ENCODE measurements around the gene SMKR1.

The SMKR1 gene

DNA sequence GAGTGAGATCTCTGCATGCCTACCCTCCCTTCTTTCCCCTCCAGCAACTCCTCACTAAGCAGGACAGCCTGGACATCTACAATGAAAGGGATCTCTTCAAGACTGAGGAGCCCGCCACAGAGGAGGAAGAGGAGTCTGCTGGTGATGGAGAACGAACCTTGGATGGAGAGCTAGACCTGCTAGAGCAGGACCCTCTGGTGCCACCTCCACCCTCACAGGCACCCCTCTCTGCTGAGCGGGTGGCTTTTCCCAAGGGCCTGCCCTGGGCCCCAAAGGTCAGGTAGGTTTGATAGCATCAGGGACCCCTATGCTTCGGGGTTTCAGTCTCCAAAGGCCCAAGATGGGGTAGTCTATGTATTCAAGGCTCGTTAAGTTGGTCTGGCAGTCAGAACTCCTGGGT, 44.2 kb upstream of the SMKR1 start:
- TF ChIP-seq, protein P1, sequence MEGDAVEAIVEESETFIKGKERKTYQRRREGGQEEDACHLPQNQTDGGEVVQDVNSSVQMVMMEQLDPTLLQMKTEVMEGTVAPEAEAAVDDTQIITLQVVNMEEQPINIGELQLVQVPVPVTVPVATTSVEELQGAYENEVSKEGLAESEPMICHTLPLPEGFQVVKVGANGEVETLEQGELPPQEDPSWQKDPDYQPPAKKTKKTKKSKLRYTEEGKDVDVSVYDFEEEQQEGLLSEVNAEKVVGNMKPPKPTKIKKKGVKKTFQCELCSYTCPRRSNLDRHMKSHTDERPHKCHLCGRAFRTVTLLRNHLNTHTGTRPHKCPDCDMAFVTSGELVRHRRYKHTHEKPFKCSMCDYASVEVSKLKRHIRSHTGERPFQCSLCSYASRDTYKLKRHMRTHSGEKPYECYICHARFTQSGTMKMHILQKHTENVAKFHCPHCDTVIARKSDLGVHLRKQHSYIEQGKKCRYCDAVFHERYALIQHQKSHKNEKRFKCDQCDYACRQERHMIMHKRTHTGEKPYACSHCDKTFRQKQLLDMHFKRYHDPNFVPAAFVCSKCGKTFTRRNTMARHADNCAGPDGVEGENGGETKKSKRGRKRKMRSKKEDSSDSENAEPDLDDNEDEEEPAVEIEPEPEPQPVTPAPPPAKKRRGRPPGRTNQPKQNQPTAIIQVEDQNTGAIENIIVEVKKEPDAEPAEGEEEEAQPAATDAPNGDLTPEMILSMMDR (IDR thresholded peaks at IDR 0.05; ENCODE audit: low read depth, low read length) = no peak
- DNase-seq (ENCODE audit: extremely low read depth, low read depth) = no peak

DNA sequence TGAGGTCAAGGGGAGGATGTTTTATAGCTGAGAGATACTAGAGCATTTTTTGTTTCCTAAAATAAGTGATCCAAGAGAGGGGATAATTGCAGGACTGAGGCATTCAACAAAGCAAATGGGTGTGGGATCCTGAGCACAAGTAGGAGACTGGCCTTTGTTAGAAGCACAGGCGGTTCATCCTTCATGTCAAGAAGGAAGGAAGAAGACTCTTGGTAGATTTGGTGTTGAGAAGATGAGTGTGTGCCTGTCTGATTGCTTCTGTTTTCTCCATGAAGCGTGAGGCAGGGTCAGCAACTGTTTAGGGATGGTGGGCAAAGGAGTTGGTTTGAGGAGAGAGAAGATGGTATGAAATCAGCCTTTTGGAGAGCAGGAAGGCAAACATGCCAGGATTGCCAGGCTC, 40.5 kb upstream of the SMKR1 start:
- DNase-seq (ENCODE audit: extremely low read depth, low read depth) = no peak
- TF ChIP-seq, protein P1 (IDR thresholded peaks at IDR 0.05; ENCODE audit: low read depth, low read length) = no peak

DNA sequence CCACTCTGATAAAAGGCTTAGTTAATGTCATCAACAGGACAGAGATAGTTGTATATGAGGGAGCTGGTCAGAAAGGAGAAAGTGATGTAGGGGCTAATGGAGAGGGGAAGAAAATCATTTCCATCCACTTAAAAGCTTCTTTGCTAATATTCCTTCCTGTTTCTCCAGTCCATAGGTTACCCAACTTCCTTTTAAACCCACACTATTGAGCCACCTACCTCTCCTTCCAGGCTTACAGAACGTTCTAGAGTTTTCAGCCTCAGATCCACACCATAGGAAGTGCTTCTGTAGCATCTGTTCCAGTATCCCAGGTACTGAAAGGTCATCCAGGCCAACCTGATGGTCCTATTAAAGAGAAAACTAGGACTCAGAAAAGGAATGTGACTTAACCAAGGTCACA, 39.9 kb upstream of the SMKR1 start:
- TF ChIP-seq, protein P1 (IDR thresholded peaks at IDR 0.05; ENCODE audit: low read depth, low read length) = no peak
- no peak for DNase-seq (ENCODE audit: extremely low read depth, low read depth)

DNA sequence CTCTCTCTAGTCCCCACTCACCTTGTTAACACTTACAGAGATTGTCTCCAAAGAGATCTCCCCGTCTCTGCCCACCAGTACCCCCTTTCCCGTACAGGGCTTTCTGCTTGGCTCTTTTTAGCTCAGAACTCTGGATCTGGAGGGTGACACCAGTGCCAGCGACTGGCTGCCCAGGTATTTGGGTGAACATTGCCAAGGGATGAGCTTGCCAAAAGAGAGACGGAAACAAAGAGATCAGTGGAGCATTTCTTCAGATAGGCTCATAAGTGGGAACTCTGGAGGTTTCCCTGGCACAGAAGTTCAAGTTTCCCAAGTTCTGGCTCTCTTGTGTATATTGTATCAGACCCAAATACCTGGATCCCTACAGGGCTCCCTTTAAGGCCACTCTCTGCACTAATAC, 38.1 kb upstream of the SMKR1 start:
- no peak for DNase-seq (ENCODE audit: extremely low read depth, low read depth)
- TF ChIP-seq, protein P1 (IDR thresholded peaks at IDR 0.05; ENCODE audit: low read depth, low read length) = no peak

DNA sequence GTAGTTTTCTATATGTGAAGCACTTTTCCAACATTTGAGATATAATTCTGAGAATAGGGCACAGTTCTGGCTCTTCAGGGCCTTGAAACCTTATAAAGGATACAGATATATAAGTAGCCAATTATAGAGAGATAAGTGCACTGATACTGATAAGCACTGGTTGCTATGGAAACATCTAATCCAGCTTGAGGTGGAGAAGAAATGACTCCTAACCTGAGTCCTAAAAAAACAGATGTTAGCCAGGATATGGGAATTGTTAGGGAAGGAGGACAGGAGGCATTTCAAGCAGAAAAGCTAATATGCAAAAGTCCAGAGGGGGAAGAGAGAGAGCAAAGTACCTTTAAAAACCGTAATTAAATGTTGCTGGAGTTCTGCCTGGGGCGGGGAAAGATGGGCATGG, 37.3 kb upstream of the SMKR1 start:
- no peak for DNase-seq (ENCODE audit: extremely low read depth, low read depth)
- TF ChIP-seq, protein P1 (IDR thresholded peaks at IDR 0.05; ENCODE audit: low read depth, low read length) = no peak

DNA sequence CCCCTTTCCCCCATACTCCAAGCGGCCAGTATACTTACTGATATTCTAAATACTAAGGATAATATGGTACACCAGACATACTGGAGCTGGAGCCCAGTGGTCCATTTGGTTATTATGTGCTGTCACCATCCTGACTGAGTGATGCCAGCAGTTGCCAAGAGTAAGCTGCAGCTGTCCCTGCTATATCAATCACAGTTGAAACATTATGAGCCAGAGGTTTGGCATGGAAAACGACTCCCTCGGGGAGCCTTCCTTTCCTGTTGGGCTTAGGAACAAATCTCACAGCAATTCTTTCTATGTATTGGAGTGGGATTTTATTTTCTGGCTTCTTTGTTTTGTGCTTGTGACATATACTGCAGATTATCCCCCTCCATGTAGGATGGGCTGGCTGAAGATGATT, 35.5 kb upstream of the SMKR1 start:
- TF ChIP-seq, protein P1 (IDR thresholded peaks at IDR 0.05; ENCODE audit: low read depth, low read length) = no peak
- DNase-seq (ENCODE audit: extremely low read depth, low read depth) = no peak

DNA sequence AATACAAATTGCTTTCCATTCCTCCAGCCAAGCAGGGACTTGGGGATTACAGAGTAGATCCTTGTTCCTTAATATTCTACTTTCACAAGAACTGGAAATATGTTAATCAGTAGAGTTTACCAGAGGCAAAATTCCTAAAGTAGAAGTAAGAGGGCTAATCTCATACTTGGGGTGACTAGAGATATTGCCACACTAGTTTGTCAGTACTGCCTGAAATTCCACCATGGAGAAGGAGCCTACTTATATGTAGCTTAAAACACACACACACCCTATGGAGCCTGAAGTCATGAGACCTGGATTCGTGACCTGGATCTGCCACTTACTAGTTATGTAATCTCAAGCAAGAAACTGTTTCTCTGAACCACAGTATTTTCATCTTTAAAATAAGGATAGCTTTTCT, 34.2 kb upstream of the SMKR1 start:
- TF ChIP-seq, protein P1 (IDR thresholded peaks at IDR 0.05; ENCODE audit: low read depth, low read length) = no peak
- peak; percentile 10 for DNase-seq (ENCODE audit: extremely low read depth, low read depth)
